ENCODE results near the gene ACSS1.

Gene ACSS1

GRCh38 chr20:25078662-25079061 is 20.7 kb upstream of the ACSS1 start:
- no peak for DNase-seq (ENCODE audit: low read depth in 3 of 3)

DNA sequence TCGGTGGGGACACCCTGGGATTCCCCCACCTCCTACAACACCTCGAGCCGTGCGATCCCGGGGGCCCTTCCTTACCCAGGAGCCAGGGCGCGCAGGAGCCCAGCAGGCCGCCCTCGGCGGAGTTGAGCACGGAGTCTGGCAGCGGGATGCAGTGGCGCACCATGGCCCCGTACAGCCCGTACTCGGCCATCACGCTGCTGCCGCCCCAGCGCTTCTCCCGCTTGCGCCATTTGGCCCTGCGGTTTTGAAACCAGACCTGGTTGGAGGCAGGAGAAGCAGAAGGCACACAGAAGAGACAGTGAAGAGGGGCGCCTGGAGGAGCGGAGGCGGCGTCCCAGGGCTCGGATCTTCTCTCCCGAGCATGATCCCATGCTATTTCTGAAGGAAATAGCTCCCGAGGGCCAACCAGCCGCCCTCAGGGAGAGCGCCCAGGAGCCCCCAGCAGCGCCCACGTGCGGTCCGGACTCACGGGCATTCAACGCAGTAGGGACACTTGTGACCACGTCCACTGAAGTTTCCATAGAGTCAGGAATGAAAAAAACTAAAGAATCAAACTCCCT is 19.8 kb upstream of the ACSS1 start:
- DNase-seq (ENCODE audit: low read depth in 3 of 3), result no peak

GRCh38 chr20:25076731-25077609 is 19.0 kb upstream of the ACSS1 start:
- DNase-seq (ENCODE audit: low read depth in 3 of 3), result no peak

GRCh38 chr20:25076201-25076600 is 18.3 kb upstream of the ACSS1 start:
- DNase-seq (ENCODE audit: low read depth in 3 of 3), result no peak

DNA sequence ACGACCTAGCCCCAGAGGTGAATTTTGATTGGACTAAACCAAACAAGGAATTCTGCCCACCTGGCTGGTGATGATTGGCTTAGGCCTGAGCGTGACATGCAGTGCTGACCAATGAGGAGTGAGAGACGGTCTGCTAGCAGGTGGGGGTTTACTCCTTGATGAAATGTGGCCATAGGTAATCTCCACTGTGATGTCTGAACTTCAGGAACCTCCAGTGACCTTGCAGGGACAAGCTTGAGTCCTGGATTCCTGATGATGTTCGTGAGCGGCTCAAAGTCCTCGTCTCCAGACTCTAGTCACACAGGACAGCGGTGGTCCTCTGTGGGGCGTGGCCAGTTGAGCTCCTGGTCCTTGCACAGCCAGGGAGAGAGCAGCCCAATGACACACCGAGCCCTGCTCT is 15.6 kb upstream of the ACSS1 start:
- DNase-seq (ENCODE audit: low read depth in 3 of 3), result no peak

- DNase-seq (ENCODE audit: low read depth in 3 of 3), result no peak
Observed at GRCh38 chr20:25072226-25072811, 14.4 kb upstream of the ACSS1 start.

GRCh38 chr20:25071734-25072133 is 13.8 kb upstream of the ACSS1 start:
- DNase-seq (ENCODE audit: low read depth in 3 of 3), result no peak

GRCh38 chr20:25070821-25071473 is 13.0 kb upstream of the ACSS1 start:
- DNase-seq (ENCODE audit: low read depth in 3 of 3), result no peak

GRCh38 chr20:25067102-25067987 is 9.4 kb upstream of the ACSS1 start:
- no peak for DNase-seq (ENCODE audit: low read depth in 3 of 3)

- DNase-seq (ENCODE audit: low read depth in 3 of 3), result no peak
Observed at GRCh38 chr20:25066386-25066785, 8.4 kb upstream of the ACSS1 start.

GRCh38 chr20:25065625-25066338 is 7.8 kb upstream of the ACSS1 start:
- DNase-seq (ENCODE audit: low read depth in 3 of 3), result peak in 1 of 3 experiments; percentile 40

- DNase-seq (ENCODE audit: low read depth in 3 of 3), result no peak
Observed at GRCh38 chr20:25065072-25065624, 7.2 kb upstream of the ACSS1 start.

- no peak for DNase-seq (ENCODE audit: low read depth in 3 of 3)
Observed at GRCh38 chr20:25064561-25065071, 6.7 kb upstream of the ACSS1 start.

DNA sequence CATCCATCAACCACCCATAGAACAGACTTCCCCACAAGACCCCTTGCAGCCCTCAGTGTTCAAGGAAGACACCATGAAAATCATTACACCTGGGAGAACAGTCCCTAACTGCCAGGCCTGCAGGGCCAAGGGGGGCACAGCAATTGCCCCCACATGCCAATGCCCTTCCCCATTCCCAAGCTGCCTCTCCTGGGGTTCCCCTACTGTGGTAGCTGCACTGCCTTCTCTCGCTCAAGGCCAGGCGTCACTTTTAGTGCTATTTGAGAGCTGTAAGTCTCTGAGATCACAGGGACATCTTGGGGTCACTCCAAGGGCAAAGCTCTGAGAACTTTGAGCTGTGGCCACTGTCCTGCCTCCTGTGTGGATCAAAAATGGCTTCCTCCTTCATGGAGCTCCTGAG is 6.0 kb upstream of the ACSS1 start:
- no peak for DNase-seq (ENCODE audit: low read depth in 3 of 3)

GRCh38 chr20:25063546-25063945 is 5.6 kb upstream of the ACSS1 start:
- DNase-seq (ENCODE audit: low read depth in 3 of 3), result no peak

DNA sequence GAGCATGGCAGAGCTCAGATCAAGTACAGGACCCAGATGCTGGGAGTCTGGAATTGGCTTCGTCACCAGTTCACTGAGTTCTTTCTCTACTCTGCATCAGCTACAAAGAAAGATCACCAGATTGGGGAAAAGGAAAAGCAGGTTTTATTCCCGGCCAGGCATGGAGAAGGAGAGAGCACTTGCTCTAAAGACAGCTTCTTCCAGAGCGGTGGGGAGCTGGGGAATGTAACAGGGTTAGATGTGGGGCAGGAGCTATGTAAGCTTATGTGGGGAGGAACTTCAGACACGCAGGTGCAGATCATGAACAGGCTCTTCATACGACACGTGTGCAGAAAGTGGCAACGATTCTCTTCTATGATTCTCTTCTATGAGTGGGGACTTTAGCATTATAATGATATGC is 4.9 kb upstream of the ACSS1 start:
- DNase-seq (ENCODE audit: low read depth in 3 of 3), result no peak

- no peak for DNase-seq (ENCODE audit: low read depth in 3 of 3)
Observed at GRCh38 chr20:25061821-25062530, 4.0 kb upstream of the ACSS1 start.

- DNase-seq (ENCODE audit: low read depth in 3 of 3), result no peak
Observed at GRCh38 chr20:25061103-25061799, 3.3 kb upstream of the ACSS1 start.

DNA sequence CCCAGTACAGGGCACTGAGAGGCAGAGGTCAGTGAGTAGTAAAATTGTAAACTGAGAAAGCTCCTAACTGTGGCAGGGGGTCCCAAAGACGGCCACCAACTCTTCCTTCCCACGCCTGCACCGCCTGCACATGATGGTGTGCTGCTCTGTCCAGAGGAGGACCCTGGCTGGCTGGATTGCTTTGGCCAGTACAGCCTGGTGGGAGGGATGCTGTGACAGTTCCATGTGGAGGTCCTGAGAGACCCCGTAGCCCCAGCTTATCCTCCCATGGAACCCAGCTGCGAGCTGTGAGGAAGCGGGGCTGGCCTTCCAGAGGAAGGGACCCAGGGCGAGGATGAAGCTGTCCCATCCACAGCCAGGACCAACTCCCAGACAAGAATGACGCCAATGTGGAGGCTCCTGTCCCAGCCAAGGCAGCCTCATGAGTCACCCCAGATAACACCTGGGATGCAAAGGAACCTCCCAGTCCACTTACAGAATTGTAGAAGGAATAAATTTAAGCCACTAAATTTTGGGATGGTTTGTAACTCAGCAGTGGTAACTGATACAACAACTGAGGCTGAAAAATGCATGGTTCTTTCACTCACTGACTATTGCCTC is 2.0 kb upstream of the ACSS1 start:
- no peak for DNase-seq (ENCODE audit: low read depth in 3 of 3)
